Measurements from ENCODE around the gene FGF1.

FGF1 gene

DNA sequence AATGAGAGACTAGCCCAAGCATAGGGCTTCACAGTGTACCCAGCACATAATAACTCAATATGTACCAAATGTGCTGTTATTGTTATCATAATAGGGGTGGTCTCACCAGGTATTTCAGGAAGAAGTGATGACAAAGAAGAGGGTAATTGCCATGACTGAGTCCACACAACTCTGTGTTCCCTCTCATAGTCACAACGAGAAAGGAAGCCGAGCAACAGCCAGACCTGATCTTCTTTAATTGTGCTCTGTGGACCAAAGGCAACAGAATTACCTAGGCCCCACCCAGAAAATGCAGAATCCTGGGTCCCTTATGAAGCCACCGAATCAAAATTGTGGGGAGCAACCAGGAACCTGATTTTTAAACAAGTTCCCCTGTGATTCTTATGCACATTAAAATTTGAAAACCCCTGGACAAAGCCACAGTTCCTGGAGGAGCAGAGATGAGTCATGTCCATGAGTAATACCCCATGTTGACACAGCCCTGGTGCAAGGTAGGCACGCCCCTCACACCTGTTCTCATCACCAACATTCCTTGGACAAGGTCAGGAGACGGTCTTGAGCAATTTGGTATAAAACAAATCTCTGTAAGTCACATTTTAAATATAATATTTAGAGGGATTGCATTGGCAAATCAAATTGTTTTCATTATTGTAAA is 5.2 kb downstream of the FGF1 start:
- no peak overlapping the region for H3K4me3 ChIP-seq (ENCODE audit: low read length)
- DNase-seq (ENCODE audit: low read depth), result peak; percentile 99
- no peak for TF ChIP-seq CTCF (IDR thresholded peaks at IDR 0.05; ENCODE audit: insufficient read depth, low read depth, low read length, missing control alignments)

DNA sequence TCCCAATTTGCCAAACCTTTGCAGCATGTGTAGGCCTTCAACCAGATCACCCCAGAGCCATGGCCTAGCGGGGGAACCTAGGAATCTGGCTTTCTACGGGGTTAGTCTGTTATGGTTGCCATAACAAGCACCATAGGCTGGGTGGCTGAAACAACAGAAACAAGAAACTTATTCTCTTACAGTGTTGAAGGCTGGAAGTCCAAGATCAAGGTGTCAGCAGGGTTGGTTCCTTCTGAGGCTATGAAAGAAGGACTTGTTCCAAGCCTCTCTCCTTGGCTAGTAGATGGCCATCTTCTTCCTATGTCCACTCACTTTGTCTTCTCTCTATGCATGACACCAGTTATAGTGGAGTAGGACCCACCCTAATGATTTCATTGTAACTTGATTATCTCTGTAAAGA is 6.1 kb downstream of the FGF1 start:
- H3K4me3 ChIP-seq (ENCODE audit: low read length), result no peak overlapping the region
- TF ChIP-seq CTCF (IDR thresholded peaks at IDR 0.05; ENCODE audit: insufficient read depth, low read depth, low read length, missing control alignments), result no peak
- DNase-seq (ENCODE audit: low read depth), result no peak

GRCh38 chr5:142678529-142678928 is 7.4 kb downstream of the FGF1 start:
- TF ChIP-seq CTCF (IDR thresholded peaks at IDR 0.05; ENCODE audit: insufficient read depth, low read depth, low read length, missing control alignments), result no peak
- no peak overlapping the region for H3K4me3 ChIP-seq (ENCODE audit: low read length)
- no peak for DNase-seq (ENCODE audit: low read depth)

DNA sequence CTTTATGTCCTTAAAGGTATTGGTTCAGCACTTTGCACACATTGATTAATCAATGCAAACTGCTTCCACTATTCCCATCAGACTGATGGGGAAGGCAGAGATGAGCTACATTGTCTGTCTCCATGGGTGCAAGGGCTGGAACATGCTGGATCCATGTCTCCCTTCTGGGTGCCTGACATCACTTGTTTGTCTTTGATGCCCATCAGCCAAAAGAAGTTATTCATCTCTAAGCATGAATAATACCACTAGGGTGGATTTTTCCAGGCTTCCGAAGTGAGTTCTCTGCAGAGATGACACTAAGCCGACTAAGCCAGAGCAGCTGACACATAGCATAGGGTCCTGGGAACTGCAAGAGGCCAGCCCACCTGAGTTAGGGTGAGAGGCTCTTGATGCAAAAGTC is 8.7 kb downstream of the FGF1 start:
- no peak overlapping the region for H3K4me3 ChIP-seq (ENCODE audit: low read length)
- no peak for TF ChIP-seq CTCF (IDR thresholded peaks at IDR 0.05; ENCODE audit: insufficient read depth, low read depth, low read length, missing control alignments)

GRCh38 chr5:142676318-142676717 is 9.6 kb downstream of the FGF1 start:
- H3K4me3 ChIP-seq (ENCODE audit: low read length), result no peak overlapping the region
- no peak for TF ChIP-seq CTCF (IDR thresholded peaks at IDR 0.05; ENCODE audit: insufficient read depth, low read depth, low read length, missing control alignments)
- no peak for DNase-seq (ENCODE audit: low read depth)

More for the DNA sequence above, 8.7 kb downstream of the FGF1 start:
- DNase-seq (ENCODE audit: low read depth), result peak; percentile 74

GRCh38 chr5:142674531-142675469 is 11.1 kb downstream of the FGF1 start:
- TF ChIP-seq CTCF (IDR thresholded peaks at IDR 0.05; ENCODE audit: insufficient read depth, low read depth, low read length, missing control alignments), result no peak
- no peak overlapping the region for H3K4me3 ChIP-seq (ENCODE audit: low read length)
- peak; percentile 61 for DNase-seq (ENCODE audit: low read depth)

Data from epithelial cell of esophagus (primary cell).